ENCODE results near the gene TACC2.

Gene TACC2

DNA sequence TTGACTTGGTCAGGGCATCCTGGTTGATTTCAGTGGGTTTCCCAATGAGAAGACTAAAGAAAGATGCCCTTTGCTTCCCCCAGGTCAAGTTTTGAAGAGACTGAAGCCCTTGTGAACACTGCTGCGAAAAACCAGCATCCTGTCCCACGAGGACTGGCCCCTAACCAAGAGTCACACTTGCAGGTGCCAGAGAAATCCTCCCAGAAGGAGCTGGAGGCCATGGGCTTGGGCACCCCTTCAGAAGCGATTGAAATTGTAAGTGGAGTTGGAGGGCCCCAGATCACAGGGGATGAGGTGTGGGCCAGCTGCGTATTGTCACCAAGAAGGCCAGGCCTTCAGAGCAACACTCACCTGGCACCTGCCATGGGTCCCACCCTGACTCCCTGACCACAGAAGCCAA, 238.8 kb downstream of the TACC2 start:
- no peak for ATAC-seq
- TF ChIP-seq ZNF565 (CRISPR knock-in tag; conservative IDR thresholded peaks at IDR 0.05; ENCODE audit: low read depth), result no peak
- no peak for TF ChIP-seq CSDC2 (CRISPR knock-in tag; IDR thresholded peaks at IDR 0.05)

DNA sequence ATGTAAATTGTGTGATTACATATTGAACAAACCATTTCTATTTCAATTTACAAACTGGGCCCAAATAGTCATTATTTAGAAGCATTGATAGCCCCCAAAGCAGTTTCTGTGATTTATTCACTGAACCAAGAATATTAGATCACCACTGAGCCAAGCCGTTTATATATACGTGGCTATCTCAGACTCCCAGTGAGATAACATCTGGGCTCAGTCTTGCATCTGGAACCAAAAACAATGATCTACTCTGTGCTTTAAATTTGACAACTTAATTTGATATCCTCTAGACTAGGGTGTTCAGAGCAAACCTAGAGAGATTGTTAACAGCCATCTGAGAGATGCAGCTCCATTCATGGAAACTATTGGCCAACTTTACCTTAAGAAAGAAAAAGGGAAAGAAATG, 240.7 kb downstream of the TACC2 start:
- TF ChIP-seq CSDC2 (CRISPR knock-in tag; IDR thresholded peaks at IDR 0.05), result no peak
- TF ChIP-seq TCF4 (CRISPR knock-in tag; IDR thresholded peaks at IDR 0.05; ENCODE audit: borderline replicate concordance), result no peak
- TF ChIP-seq, protein P1, sequence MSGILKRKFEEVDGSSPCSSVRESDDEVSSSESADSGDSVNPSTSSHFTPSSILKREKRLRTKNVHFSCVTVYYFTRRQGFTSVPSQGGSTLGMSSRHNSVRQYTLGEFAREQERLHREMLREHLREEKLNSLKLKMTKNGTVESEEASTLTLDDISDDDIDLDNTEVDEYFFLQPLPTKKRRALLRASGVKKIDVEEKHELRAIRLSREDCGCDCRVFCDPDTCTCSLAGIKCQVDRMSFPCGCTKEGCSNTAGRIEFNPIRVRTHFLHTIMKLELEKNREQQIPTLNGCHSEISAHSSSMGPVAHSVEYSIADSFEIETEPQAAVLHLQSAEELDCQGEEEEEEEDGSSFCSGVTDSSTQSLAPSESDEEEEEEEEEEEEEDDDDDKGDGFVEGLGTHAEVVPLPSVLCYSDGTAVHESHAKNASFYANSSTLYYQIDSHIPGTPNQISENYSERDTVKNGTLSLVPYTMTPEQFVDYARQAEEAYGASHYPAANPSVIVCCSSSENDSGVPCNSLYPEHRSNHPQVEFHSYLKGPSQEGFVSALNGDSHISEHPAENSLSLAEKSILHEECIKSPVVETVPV (CRISPR knock-in tag; IDR thresholded peaks at IDR 0.05), result no peak
- no peak for TF ChIP-seq ZFP3 (CRISPR knock-in tag; IDR thresholded peaks at IDR 0.05)
- TF ChIP-seq, protein P2, sequence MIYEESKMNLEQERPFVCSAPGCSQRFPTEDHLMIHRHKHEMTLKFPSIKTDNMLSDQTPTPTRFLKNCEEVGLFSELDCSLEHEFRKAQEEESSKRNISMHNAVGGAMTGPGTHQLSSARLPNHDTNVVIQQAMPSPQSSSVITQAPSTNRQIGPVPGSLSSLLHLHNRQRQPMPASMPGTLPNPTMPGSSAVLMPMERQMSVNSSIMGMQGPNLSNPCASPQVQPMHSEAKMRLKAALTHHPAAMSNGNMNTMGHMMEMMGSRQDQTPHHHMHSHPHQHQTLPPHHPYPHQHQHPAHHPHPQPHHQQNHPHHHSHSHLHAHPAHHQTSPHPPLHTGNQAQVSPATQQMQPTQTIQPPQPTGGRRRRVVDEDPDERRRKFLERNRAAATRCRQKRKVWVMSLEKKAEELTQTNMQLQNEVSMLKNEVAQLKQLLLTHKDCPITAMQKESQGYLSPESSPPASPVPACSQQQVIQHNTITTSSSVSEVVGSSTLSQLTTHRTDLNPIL (CRISPR knock-in tag; IDR thresholded peaks at IDR 0.05; ENCODE audit: low read depth), result no peak
- TF ChIP-seq, protein P3, sequence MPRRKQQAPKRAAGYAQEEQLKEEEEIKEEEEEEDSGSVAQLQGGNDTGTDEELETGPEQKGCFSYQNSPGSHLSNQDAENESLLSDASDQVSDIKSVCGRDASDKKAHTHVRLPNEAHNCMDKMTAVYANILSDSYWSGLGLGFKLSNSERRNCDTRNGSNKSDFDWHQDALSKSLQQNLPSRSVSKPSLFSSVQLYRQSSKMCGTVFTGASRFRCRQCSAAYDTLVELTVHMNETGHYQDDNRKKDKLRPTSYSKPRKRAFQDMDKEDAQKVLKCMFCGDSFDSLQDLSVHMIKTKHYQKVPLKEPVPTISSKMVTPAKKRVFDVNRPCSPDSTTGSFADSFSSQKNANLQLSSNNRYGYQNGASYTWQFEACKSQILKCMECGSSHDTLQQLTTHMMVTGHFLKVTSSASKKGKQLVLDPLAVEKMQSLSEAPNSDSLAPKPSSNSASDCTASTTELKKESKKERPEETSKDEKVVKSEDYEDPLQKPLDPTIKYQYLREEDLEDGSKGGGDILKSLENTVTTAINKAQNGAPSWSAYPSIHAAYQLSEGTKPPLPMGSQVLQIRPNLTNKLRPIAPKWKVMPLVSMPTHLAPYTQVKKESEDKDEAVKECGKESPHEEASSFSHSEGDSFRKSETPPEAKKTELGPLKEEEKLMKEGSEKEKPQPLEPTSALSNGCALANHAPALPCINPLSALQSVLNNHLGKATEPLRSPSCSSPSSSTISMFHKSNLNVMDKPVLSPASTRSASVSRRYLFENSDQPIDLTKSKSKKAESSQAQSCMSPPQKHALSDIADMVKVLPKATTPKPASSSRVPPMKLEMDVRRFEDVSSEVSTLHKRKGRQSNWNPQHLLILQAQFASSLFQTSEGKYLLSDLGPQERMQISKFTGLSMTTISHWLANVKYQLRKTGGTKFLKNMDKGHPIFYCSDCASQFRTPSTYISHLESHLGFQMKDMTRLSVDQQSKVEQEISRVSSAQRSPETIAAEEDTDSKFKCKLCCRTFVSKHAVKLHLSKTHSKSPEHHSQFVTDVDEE (CRISPR knock-in tag; IDR thresholded peaks at IDR 0.05), result no peak
- TF ChIP-seq BACH2 (CRISPR knock-in tag; IDR thresholded peaks at IDR 0.05; ENCODE audit: borderline replicate concordance), result no peak
- TF ChIP-seq, protein P4, sequence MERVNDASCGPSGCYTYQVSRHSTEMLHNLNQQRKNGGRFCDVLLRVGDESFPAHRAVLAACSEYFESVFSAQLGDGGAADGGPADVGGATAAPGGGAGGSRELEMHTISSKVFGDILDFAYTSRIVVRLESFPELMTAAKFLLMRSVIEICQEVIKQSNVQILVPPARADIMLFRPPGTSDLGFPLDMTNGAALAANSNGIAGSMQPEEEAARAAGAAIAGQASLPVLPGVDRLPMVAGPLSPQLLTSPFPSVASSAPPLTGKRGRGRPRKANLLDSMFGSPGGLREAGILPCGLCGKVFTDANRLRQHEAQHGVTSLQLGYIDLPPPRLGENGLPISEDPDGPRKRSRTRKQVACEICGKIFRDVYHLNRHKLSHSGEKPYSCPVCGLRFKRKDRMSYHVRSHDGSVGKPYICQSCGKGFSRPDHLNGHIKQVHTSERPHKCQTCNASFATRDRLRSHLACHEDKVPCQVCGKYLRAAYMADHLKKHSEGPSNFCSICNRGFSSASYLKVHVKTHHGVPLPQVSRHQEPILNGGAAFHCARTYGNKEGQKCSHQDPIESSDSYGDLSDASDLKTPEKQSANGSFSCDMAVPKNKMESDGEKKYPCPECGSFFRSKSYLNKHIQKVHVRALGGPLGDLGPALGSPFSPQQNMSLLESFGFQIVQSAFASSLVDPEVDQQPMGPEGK (CRISPR knock-in tag; IDR thresholded peaks at IDR 0.05; ENCODE audit: borderline replicate concordance), result no peak
- TF ChIP-seq ISL1 (CRISPR knock-in tag; IDR thresholded peaks at IDR 0.05), result no peak
- no peak for TF ChIP-seq ZFP30 (CRISPR knock-in tag; IDR thresholded peaks at IDR 0.05)
- no peak for TF ChIP-seq TOX (CRISPR knock-in tag; IDR thresholded peaks at IDR 0.05; ENCODE audit: borderline replicate concordance)
- TF ChIP-seq, protein P5, sequence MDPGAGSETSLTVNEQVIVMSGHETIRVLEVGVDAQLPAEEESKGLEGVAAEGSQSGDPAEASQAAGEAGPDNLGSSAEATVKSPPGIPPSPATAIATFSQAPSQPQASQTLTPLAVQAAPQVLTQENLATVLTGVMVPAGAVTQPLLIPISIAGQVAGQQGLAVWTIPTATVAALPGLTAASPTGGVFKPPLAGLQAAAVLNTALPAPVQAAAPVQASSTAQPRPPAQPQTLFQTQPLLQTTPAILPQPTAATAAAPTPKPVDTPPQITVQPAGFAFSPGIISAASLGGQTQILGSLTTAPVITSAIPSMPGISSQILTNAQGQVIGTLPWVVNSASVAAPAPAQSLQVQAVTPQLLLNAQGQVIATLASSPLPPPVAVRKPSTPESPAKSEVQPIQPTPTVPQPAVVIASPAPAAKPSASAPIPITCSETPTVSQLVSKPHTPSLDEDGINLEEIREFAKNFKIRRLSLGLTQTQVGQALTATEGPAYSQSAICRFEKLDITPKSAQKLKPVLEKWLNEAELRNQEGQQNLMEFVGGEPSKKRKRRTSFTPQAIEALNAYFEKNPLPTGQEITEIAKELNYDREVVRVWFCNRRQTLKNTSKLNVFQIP (CRISPR knock-in tag; IDR thresholded peaks at IDR 0.05; ENCODE audit: borderline replicate concordance, low read depth), result no peak
- no peak for TF ChIP-seq ZC3H10 (CRISPR knock-in tag; IDR thresholded peaks at IDR 0.05)
- no peak for TF ChIP-seq ZNF8 (CRISPR knock-in tag; IDR thresholded peaks at IDR 0.05)

DNA sequence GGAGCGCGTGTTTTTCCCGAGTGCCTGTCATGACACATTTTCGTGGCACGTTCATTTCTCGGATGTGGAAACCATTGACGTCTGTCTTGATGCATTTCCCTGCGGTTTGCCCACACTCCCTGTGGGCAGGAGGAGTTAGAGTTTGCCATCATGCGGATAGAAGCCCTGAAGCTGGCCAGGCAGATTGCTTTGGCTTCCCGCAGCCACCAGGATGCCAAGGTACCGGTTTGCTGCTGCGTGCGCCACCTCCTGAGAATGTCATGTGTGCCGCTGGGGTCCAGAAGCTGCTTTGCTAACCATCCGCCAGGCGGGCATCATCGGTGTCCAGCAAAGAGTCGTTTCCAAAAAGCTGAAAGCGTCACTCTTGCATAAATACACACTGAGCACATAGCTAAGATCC, 241.3 kb downstream of the TACC2 start:
- TF ChIP-seq ARNTL (CRISPR knock-in tag; IDR thresholded peaks at IDR 0.05; ENCODE audit: borderline replicate concordance, low read depth) (no peak), ISL1 (CRISPR knock-in tag; IDR thresholded peaks at IDR 0.05) (no peak), ZNF565 (CRISPR knock-in tag; conservative IDR thresholded peaks at IDR 0.05; ENCODE audit: low read depth) (no peak), SNAI2 (CRISPR knock-in tag; IDR thresholded peaks at IDR 0.05) (no peak), ZNF70 (CRISPR knock-in tag; IDR thresholded peaks at IDR 0.05) (no peak), OSR1 (CRISPR knock-in tag; IDR thresholded peaks at IDR 0.05) (no peak)
- TF ChIP-seq, protein P1 (CRISPR knock-in tag; IDR thresholded peaks at IDR 0.05), result no peak
- TF ChIP-seq, protein P2 (CRISPR knock-in tag; IDR thresholded peaks at IDR 0.05; ENCODE audit: low read depth), result no peak
- ATAC-seq, result no peak

More for the DNA sequence above, 240.7 kb downstream of the TACC2 start:
- ATAC-seq, result no peak

All from SK-N-SH treated with all-trans-retinoic acid at 6 μM for 48 hours (cell line).